ENCODE data around the gene GLT6D1.

- TF ChIP-seq, protein P1, sequence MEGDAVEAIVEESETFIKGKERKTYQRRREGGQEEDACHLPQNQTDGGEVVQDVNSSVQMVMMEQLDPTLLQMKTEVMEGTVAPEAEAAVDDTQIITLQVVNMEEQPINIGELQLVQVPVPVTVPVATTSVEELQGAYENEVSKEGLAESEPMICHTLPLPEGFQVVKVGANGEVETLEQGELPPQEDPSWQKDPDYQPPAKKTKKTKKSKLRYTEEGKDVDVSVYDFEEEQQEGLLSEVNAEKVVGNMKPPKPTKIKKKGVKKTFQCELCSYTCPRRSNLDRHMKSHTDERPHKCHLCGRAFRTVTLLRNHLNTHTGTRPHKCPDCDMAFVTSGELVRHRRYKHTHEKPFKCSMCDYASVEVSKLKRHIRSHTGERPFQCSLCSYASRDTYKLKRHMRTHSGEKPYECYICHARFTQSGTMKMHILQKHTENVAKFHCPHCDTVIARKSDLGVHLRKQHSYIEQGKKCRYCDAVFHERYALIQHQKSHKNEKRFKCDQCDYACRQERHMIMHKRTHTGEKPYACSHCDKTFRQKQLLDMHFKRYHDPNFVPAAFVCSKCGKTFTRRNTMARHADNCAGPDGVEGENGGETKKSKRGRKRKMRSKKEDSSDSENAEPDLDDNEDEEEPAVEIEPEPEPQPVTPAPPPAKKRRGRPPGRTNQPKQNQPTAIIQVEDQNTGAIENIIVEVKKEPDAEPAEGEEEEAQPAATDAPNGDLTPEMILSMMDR (IDR thresholded peaks at IDR 0.05; ENCODE audit: low read depth, low read length): no peak
- TF ChIP-seq EZH2phosphoT487 (IDR thresholded peaks at IDR 0.05; ENCODE audit: low read depth): no peak
Measured at GRCh38 chr9:135617538-135617900, 21.8 kb downstream of the GLT6D1 start.

Data from OCI-LY3 (cell line).